CD14-positive monocyte (primary cell): ENCODE data around the gene LPAR5. TPM values are rescaled to one million over a fixed set of nuclear protein-coding genes. Genes with fewer than 3 reads are reported as not detected.

Experiments
- DNase-seq, 3 donors: peaks; one replicate each; pipeline ENCODE4 v3.0.0-alpha.2; 2011 to 2022
- H2AFZ ChIP-seq: 2 replicates; pipeline ENCODE4 v1.6.0; 2012; ENCODE audit warnings: mild to moderate bottlenecking, low read depth, low read length, inconsistent platforms; ENCODE audit not compliant: insufficient read depth, poor library complexity, severe bottlenecking
- H3K27ac ChIP-seq, 2 donors: 1 replicate in 1 of 2; 2 replicates in 1 of 2; pipeline ENCODE4 v1.5.1; 2012 to 2013; ENCODE audit warnings: low read length in 2 of 2, control low read depth in 1 of 2, inconsistent platforms in 1 of 2, low read depth in 1 of 2, mild to moderate bottlenecking in 1 of 2
- H3K27me3 ChIP-seq, 2 donors: one replicate each; pipeline versions ENCODE4 v1.6.0 to v1.6.1; 2011 to 2013; ENCODE audit warnings: low read length in 2 of 2; ENCODE audit not compliant: control insufficient read depth in 2 of 2, insufficient read depth in 2 of 2
- H3K36me3 ChIP-seq, 2 donors: replicated peaks in 1 of 2; 1 replicate in 1 of 2; 2 replicates in 1 of 2; pipeline versions ENCODE4 v1.5.1 to v1.6.1; 2012 to 2013; ENCODE audit warnings: low read length in 2 of 2, control low read depth in 1 of 2, inconsistent platforms in 1 of 2, mild to moderate bottlenecking in 1 of 2; ENCODE audit not compliant: insufficient read depth in 2 of 2, control insufficient read depth in 1 of 2
- H3K4me1 ChIP-seq, 2 donors: 1 replicate in 1 of 2; 2 replicates in 1 of 2; pipeline versions ENCODE4 v1.5.1 to v1.6.1; 2012 to 2013; ENCODE audit warnings: low read length in 2 of 2, control low read depth in 1 of 2, inconsistent platforms in 1 of 2, mild to moderate bottlenecking in 1 of 2, moderate library complexity in 1 of 2; ENCODE audit not compliant: insufficient read depth in 2 of 2, control insufficient read depth in 1 of 2
- H3K4me2 ChIP-seq: replicated peaks from 2 replicates; pipeline ENCODE3; 2012; ENCODE audit warnings: low read length, moderate library complexity, mild to moderate bottlenecking; ENCODE audit not compliant: poor library complexity, severe bottlenecking; ENCODE audit errors: extremely low read depth
- H3K4me3 ChIP-seq, 3 experiments: fragments of 200-600 bp in 1 of 3; sonication (generic) in 1 of 3; replicated peaks in 1 of 3; 1 replicate in 2 of 3; 2 replicates in 1 of 3; pipeline ENCODE4 v1.5.1; 2011 to 2013; ENCODE audit warnings: low read length in 3 of 3, mild to moderate bottlenecking in 3 of 3, control low read depth in 2 of 3, low read depth in 2 of 3, inconsistent platforms in 1 of 3, moderate library complexity in 1 of 3
- H3K79me2 ChIP-seq: 2 replicates; pipeline ENCODE4 v1.6.0; 2012; ENCODE audit warnings: mild to moderate bottlenecking, control low read depth, inconsistent platforms, low read length, moderate library complexity; ENCODE audit not compliant: insufficient read depth
- H3K9ac ChIP-seq: 2 replicates; pipeline ENCODE4 v1.6.0; 2017; ENCODE audit warnings: low read length, mild to moderate bottlenecking; ENCODE audit not compliant: insufficient read depth, poor library complexity, severe bottlenecking
- H3K9me3 ChIP-seq, 2 donors: replicated peaks in 1 of 2; 1 replicate in 1 of 2; 2 replicates in 1 of 2; pipeline versions ENCODE4 v1.5.1 to v1.6.1; 2012 to 2013; ENCODE audit warnings: low read length in 2 of 2, control low read depth in 1 of 2; ENCODE audit not compliant: control insufficient read depth in 1 of 2, insufficient read depth in 1 of 2
- H4K20me1 ChIP-seq: 2 replicates; pipeline ENCODE4 v1.6.0; 2012; ENCODE audit warnings: mild to moderate bottlenecking, low read length, control low read depth, moderate library complexity; ENCODE audit not compliant: insufficient read depth
- H3K27ac Mint-ChIP-seq, 7 donors: one replicate each; pipeline ENCODE4 v1.8.0; 2020; ENCODE audit warnings: mild to moderate bottlenecking in 7 of 7, mixed read lengths in 7 of 7, moderate library complexity in 6 of 7, inconsistent platforms in 2 of 7
- H3K27me3 Mint-ChIP-seq, 3 donors: one replicate each; pipeline ENCODE4 v1.8.0; 2021 to 2022; ENCODE audit warnings: low read depth in 3 of 3, mild to moderate bottlenecking in 3 of 3, mixed read lengths in 3 of 3, moderate library complexity in 3 of 3, inconsistent platforms in 1 of 3
- H3K36me3 Mint-ChIP-seq, 2 donors: one replicate each; pipeline ENCODE4 v1.8.0; 2020; ENCODE audit warnings: mixed read lengths in 2 of 2, inconsistent platforms in 1 of 2, mild to moderate bottlenecking in 1 of 2
- H3K4me1 Mint-ChIP-seq: one replicate; pipeline ENCODE4 v1.8.0; 2020; ENCODE audit warnings: mild to moderate bottlenecking, mixed read lengths
- H3K4me3 Mint-ChIP-seq, 2 donors: one replicate each; pipeline ENCODE4 v1.8.0; 2020; ENCODE audit warnings: mild to moderate bottlenecking in 2 of 2, mixed read lengths in 2 of 2, moderate library complexity in 1 of 2
- H3K9me3 Mint-ChIP-seq, 7 donors: one replicate each; pipeline ENCODE4 v1.8.0; 2020 to 2022; ENCODE audit warnings: mixed read lengths in 7 of 7, mild to moderate bottlenecking in 6 of 7, moderate library complexity in 6 of 7, inconsistent platforms in 2 of 7
- WGBS: methylation state at CpG from one replicate; pipeline ENCODE4 v1.1.5; 2013; ENCODE audit warnings: missing lambda C conversion rate; ENCODE audit not compliant: insufficient coverage; 5-methylcytosine and 5-hydroxymethylcytosine counted together
- intact Hi-C, 2 donors: fragments of 100-400 bp; cut with micrococcal nuclease; formaldehyde crosslinking; loops; one replicate each; pipeline versions ENCODE4 v1.15.0 to v1.15.1; 2023
- polyA plus RNA-seq, 3 donors: library from polyadenylated mRNA; depleted of rRNA in 1 of 3; unstranded in 2 of 3; stranded (reverse) in 1 of 3; fragments of 300-500 nt in 2 of 3; fragments of >200 nt in 1 of 3; fragmentation: Illumina TruSeq in 2 of 3; gene quantifications; 1 replicate in 2 of 3; 2 replicates in 1 of 3; pipeline ENCODE4 v1.2.3, GENCODE V29; 2012 to 2021
- TF ChIP-seq, protein P1 (sequence below): fragments of 200-600 bp; IDR thresholded peaks from one replicate; pipeline ENCODE4 v1.8.0; 2022; ENCODE audit warnings: antibody characterized with exemption, mild to moderate bottlenecking

LPAR5 gene
- polyA plus RNA-seq, 3 donors = 0.11 to 0.18 (median 0.14) TPM

DNA sequence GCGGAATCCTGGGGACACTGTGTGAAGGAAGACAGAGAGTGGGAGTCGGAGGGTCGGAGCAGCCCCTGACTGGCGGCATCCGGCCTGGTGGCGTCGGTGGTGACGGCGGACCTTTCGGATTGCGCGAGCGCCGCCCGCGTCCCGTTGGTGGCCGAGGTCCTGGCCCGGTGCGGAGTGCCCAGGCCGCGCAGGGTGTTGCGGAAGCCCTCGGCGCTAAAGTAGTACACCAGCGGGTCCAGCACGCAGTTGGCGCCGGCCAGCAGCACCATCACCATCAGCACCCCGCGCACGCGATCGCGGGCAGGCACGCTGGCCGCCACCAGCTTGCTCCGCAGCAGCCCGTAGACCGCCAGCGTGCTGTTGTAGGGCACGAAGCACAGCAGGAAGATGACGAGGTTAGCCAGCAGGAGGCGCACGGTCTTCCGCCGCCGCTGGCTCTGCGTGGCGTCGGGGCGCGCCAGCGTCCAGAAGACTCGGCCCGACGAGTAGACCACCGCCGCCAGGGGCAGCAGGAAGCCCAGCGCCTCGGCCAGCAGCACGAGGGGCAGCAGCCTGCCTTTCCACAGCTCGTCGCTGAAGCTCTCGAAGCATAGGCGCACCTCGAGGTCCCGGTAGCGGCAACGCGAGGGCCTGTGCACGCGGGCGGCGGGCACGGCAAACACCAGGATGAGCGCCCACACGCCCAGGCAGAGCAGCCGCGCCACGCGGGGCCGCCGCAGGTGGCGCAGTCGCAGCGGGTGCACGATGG is 15.4 kb downstream of the LPAR5 start:
- Histone ChIP-seq H3K4me2 (peak overlapping the region; percentile 72), H3K79me2 (no peaks in the 10 kb centered on the region), H3K4me1 (peaks cover 34 to 42% of the 10 kb centered on the region in 2 donors), H2AFZ (peak overlapping the region; percentile 91), H3K27ac (no peak overlapping the region), H3K9ac (peak overlapping the region; percentile 46), H3K9me3 (no peaks in the 10 kb centered on the region), H3K36me3 (no peaks in the 10 kb centered on the region), H4K20me1 (no peaks in the 10 kb centered on the region), H3K4me3 (peak overlapping the region in 2 of 3 experiments; percentile 9 to 66), H3K27me3 (no peaks in the 10 kb centered on the region)
- H3K36me3 Mint-ChIP-seq = no peaks in the 10 kb centered on the region
- TF ChIP-seq, protein P1, sequence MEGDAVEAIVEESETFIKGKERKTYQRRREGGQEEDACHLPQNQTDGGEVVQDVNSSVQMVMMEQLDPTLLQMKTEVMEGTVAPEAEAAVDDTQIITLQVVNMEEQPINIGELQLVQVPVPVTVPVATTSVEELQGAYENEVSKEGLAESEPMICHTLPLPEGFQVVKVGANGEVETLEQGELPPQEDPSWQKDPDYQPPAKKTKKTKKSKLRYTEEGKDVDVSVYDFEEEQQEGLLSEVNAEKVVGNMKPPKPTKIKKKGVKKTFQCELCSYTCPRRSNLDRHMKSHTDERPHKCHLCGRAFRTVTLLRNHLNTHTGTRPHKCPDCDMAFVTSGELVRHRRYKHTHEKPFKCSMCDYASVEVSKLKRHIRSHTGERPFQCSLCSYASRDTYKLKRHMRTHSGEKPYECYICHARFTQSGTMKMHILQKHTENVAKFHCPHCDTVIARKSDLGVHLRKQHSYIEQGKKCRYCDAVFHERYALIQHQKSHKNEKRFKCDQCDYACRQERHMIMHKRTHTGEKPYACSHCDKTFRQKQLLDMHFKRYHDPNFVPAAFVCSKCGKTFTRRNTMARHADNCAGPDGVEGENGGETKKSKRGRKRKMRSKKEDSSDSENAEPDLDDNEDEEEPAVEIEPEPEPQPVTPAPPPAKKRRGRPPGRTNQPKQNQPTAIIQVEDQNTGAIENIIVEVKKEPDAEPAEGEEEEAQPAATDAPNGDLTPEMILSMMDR = peak; percentile 95
- H3K4me3 Mint-ChIP-seq = peak overlapping the region; percentile 65 to 78
- 44% methylated on average over 87 of the region's 88 CpGs for WGBS
- H3K9me3 Mint-ChIP-seq = peaks cover 0 to 2% (median 0%) of the 10 kb centered on the region in 7 donors
- peak overlapping the region in 2 of 7 donors; percentile 30 to 68 for H3K27ac Mint-ChIP-seq
- H3K27me3 Mint-ChIP-seq = peaks cover 0 to 5% (median 4%) of the 10 kb centered on the region in 3 donors
- intact Hi-C loops = loop anchor here in 1 of 2 donors (5.0 kb wide), 1 partner anchor 207 kb away; the partner anchor contains the start of gene P3H3
- H3K4me1 Mint-ChIP-seq = peaks cover 46% of the 10 kb centered on the region
- peak; percentile 69 to 78 (median 76) for DNase-seq

DNA sequence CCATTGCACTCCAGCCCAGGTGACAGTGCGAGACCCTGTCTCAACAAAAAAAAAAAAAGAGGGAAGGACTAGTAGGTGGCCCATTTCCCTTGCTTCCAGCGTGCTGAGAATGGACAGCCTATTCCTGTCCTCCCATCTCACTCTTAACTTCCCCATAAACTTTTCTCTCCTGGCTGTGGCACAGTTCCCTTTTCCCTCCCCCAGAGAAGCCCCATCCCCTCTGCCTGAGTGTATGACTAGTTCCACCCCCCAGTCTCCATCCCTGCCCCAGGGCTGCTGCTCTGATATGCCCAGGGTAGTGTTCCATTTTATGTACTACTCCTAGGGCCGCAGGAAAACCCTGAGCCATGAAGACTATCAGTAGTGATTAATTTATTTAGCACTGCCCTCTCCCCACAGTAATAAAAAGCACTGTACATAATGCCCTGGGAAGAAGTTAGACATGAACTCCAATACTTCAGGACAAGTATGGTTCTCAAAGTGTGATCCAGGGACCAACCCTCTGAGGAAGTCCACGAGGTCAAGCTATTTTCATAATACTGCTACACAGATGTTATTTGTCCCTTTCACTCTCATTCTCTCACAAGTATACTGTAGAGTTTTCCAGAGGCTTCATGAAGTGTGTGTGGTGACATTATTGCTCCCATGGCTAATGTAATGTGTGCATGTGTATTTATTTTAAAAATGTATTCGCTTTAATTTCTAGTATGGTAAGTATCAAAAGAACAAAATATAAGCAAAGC is 17.1 kb downstream of the LPAR5 start:
- TF ChIP-seq, protein P1 = no peak
- intact Hi-C loops = loop anchor here (5.0 kb wide), 4 partner anchors 64 to 204 kb away; partner anchors contain the start of genes GPR162 (in 1 of the 2) and ZNF384 (in 1 of the 2)
- peak overlapping the region in 5 of 7 donors; percentile 33 to 78 (median 67) for H3K27ac Mint-ChIP-seq
- DNase-seq = peak in 2 of 3 donors; percentile 40 to 66
- Histone ChIP-seq H2AFZ (no peak overlapping the region), H3K27me3 (no peaks in the 10 kb centered on the region), H3K4me2 (no peak overlapping the region), H3K36me3 (no peaks in the 10 kb centered on the region), H3K9me3 (no peaks in the 10 kb centered on the region), H3K4me3 (no peak overlapping the region), H3K4me1 (peaks cover 42 to 49% of the 10 kb centered on the region in 2 donors), H3K27ac (no peak overlapping the region), H4K20me1 (no peaks in the 10 kb centered on the region), H3K79me2 (no peaks in the 10 kb centered on the region), H3K9ac (no peak overlapping the region)
- H3K4me1 Mint-ChIP-seq = peaks cover 53% of the 10 kb centered on the region
- H3K27me3 Mint-ChIP-seq = peaks cover 0 to 4% (median 3%) of the 10 kb centered on the region in 3 donors
- no peaks in the 10 kb centered on the region for H3K36me3 Mint-ChIP-seq
- peak overlapping the region in 1 of 2 donors; percentile 37 for H3K4me3 Mint-ChIP-seq
- WGBS = no CpG with 5 or more reads among the region's 5 CpGs
- peaks cover 0 to 2% (median 0%) of the 10 kb centered on the region in 7 donors for H3K9me3 Mint-ChIP-seq
